Stimulated activated CD8-positive, alpha-beta memory T cell treated with anti-CD3 and anti-CD28 coated beads, Interleukin-15, amount 100 ng/mL, for 4 hours (primary cell): Measurements from ENCODE around the gene REEP2.
"Not testable (repeated sequence)": the region's sequence is repeated elsewhere in the genome, so short reads cannot be mapped to it uniquely, and the experiment has no call there.

Source experiments
- DNase-seq, 2 donors: peaks; one replicate each; pipeline ENCODE4 v3.0.0-alpha.2; 2020; ENCODE audit warnings: low read depth in 2 of 2

REEP2 gene

GRCh38 chr5:138438724-138439476 is at the start of gene REEP2:
TSS of gene REEP2 (plus strand) at chr5:138439057. CDS start at chr5:138439209, 152 bp downstream.
- peak; percentile 37 to 55 for DNase-seq

DNA sequence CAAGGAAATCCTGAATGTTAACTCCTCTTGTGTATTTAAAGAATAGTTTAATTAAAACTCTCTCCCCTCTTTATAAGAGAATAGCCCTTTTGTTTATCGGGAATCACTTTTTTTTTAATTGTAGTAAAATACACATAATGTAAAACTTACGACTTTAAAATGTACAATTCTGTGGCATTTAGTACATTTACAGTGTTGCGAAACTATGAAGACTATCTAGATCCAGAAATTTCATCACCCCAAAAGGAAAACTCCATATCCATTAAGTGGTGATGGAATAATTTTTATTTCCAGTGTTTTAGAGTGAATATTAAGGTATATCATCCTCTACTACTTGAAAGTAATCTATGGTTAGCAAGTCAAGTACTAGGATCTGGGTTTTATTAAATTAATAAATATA is 49.5 kb upstream of the REEP2 start:
- DNase-seq: no peak

DNA sequence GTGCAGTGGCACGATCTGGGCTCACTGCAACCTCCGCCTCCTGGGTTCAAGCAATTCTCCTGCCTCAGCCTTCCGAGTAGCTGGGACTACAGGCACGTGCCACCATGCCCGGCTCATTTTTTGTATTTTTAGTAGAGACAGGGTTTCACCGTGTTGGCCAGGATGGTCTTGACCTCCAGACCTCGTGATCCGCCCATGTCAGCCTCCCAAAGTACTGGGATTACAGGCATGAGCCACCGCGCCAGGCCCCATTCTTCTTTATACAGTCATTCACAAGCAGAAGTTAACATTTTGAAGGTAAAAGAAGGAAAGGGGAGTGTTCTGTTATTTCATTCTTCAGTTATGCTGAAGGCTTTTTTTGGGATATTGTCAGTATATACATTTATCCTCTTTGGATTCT is 48.9 kb upstream of the REEP2 start:
- DNase-seq: not testable (repeated sequence)

- no peak for DNase-seq
Observed at GRCh38 chr5:138391859-138392386, 46.9 kb upstream of the REEP2 start.

- DNase-seq: no peak
Observed at GRCh38 chr5:138402640-138403039, 36.2 kb upstream of the REEP2 start.

DNA sequence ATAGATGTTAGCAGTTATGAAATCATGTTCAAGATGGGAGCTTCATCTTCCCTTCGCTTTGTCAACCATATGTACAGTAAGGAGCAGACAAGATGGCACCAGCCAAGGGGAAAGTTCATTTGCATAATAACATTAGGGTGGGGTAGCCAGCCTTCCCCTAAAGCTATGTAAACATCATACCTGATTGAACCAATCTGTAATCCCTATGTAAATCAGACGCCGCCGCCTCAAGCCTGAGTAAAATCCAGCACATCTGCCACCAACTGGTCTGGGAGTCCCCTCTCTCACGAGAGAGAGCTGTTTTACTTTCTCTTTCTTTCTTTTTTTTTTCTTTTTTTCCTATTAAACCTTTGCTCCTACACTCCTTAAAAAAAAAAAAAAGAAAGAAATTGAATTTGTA is 30.8 kb upstream of the REEP2 start:
- no peak for DNase-seq

- DNase-seq: not testable (repeated sequence)
Observed at GRCh38 chr5:138410996-138411640, 27.7 kb upstream of the REEP2 start.

DNA sequence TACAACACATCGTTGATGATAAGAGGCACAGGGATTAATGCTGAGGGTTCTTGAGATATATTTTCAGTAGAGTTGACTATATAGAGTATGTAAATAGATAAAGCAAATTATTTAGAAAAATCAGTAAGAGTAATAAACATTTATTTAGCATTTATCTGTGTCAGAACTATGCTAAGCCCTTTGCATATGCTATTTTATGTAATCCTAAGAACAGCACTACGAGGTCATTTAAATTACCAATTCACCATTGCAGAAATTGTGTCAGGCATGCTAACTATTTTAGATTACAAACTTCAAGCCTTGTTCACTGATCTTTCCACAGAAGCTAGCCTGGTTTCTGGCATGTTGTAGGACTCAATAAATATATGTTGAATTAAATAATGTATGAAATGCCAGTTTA is 20.4 kb upstream of the REEP2 start:
- no peak for DNase-seq

- DNase-seq: no peak
Observed at GRCh38 chr5:138425079-138425478, 13.8 kb upstream of the REEP2 start.

DNA sequence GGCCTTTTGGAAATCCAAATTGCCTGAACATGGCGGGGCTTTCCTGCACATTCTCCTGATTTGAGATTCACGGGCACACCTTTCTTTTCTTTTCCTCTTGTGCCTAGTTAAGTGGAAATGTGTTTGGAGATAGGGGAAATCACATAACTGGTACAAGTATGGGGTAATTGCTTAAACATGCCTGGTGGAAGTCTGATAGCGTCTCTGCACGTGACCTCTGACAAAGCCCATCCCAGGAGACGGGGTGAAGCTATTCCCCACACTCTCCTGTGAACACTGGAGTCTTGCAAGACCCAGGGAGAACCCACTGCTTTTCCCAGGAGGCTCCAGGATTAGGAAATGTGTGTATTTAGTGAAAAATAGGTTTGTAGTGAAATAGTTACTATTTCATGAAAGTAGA is 2.9 kb upstream of the REEP2 start:
- no peak for DNase-seq

DNA sequence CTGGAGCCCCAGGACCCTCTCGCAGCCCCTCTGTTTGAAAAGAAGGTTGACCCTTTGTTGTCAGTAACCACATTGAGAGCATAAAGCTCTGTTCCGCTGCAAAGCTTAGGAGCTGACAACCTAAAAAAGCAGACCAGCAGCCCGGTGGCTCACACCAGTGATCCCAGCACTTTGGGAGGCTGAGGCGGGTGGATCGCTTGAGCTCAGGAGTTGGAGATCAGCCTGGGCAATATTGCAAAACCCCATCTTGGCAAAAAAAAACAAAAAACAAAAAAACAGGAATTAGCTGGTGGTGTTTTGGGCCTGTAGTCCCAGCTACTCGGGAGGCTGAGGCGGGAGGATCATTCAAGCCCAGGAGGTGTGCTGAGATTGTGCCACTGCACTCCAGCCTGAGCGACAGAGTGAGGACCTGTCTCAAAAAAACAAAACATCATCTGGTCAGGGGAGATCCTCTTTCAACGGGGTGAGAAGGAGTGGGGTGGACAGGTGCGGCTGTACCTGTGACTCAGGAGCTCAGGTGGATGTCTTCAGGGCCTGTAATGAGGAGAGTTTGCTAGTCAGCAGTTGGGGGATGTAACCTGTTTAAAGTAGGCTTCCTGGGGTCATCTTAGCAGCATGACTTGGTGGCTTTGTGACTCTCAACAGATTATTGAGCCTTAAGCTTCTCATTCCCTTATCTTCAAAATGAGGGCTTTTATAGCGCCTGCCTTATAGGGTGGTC is 694 bp upstream of the REEP2 start:
- no peak for DNase-seq

DNA sequence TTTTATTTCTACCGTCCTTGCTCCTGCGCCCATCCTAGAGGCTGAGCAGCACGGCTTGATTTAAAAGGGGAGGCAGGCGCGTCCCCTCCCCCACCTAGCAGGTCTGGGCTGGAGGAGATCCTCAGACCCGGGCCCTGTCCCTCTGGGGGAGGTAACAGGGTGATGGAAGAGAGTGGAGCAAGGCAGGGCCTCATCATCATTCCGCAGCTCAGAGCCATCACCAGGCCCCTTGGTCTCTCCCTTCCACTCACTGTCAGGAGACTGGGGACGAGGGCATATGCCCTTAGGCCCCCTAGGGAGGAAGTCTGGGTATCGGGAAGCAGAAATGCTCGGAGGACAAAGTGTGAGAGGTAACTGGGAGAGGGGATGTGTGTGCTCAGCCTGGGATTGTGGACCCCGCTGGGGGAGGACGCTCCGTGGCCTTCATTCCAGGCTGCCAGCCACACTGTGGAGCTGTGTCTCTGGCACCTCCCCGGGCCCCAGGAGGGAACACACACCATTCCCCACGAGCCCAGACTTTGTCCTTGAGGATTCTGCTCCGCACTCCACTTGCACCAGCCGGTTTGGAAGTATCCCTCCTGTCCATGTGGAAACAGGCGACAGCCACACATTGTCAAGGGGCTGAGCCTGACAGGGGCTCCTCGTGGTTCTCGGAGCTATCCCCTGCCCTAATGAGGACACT is 761 bp downstream of the REEP2 start:
- DNase-seq: no peak

GRCh38 chr5:138440159-138441073 is 1.6 kb downstream of the REEP2 start:
- DNase-seq: no peak

- DNase-seq: no peak
Observed at GRCh38 chr5:138441221-138441620, 2.4 kb downstream of the REEP2 start.

DNA sequence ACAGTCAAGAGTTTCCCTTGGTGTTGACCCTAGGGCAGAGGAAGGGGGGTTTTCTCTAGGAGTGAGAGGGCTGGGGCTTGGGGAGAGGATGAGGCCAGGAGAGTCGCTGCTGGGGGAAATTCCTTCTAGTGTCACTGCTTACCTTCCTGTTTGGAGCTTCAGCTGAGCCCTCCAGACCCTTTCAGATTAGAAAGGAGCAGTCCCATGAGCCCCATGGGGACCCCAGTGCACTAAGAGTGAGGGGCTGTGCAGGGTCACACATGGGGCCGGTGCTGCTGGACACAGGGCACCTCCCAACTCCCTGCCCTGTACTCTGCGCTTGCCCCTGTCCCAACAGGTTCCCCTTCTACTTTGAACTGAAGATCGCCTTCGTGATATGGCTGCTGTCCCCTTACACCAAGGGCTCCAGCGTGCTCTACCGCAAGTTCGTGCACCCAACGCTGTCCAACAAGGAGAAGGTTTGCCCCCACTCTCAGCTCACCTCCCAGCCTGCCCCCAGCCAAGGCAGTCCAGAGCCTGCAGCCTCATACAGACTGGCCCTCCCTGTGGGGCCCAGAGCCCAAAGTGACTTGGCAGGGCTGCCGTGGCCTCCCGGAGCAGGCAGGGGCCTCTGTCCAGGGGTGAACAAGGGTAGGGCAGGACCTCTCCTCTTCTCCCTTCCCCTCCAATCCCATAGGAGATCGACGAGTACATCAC is 5.4 kb downstream of the REEP2 start:
- no peak for DNase-seq

GRCh38 chr5:138444774-138445546 is 6.1 kb downstream of the REEP2 start:
- no peak for DNase-seq

GRCh38 chr5:138445547-138446271 is 6.9 kb downstream of the REEP2 start:
- DNase-seq: no peak

DNA sequence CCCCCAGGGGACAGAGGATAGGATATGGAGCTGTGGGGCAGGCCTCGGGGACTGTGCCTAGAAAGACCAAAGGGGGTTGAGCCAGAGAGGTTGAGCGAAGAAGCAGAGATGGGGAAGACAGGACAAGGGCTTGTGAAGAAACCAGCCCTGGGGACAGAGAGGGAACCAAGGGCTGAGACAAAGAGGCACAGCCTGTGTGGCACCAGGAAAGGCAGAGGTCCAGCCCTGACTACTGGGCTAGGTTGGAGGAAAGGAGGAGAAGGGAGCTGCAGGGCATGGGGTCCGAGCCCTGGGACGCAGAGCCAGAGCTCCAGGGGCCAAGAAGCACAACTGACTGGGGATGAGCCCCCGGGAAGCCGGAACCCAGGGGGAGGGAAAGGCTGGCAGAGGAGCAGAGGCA is 9.2 kb downstream of the REEP2 start:
- DNase-seq: no peak
